ENCODE measurements around the gene FBXL17. TPM values are rescaled to one million over a fixed set of nuclear protein-coding genes. Genes with fewer than 3 reads are reported as not detected.

FBXL17 gene
- total RNA-seq, 1 experiment from 2014 or later, result 5.3 TPM

- no peaks in the 10 kb centered on the region for H4K20me1 ChIP-seq (ENCODE audit: control insufficient read depth, insufficient read depth, insufficient read length)
- H4K5ac ChIP-seq (ENCODE audit: insufficient read length, low read depth, low read length), result no peak overlapping the region
- no peak overlapping the region for H3K56ac ChIP-seq (ENCODE audit: insufficient read length, low read depth, low read length)
- DNase-seq, result no peak
- WGBS (ENCODE audit: extremely low coverage, insufficient read length, low lambda C conversion rate), result no CpG with 5 or more reads among the region's 1 CpG
- no peak overlapping the region for H2BK5ac ChIP-seq (ENCODE audit: insufficient read length, low read length)
- H3K4ac ChIP-seq (ENCODE audit: low read depth, low read length), result no peak overlapping the region
- no peak overlapping the region for H2BK12ac ChIP-seq (ENCODE audit: insufficient read length, low read depth, low read length)
- H3K9ac ChIP-seq (ENCODE audit: extremely low read depth, insufficient read length, low read length), result no peak overlapping the region
- H3K9me3 Mint-ChIP-seq, result no peaks in the 10 kb centered on the region
- H3K23ac ChIP-seq (ENCODE audit: insufficient read length, low read depth, low read length), result no peak overlapping the region
- no peak overlapping the region for H3K27ac ChIP-seq (ENCODE audit: insufficient read length, low read depth, low read length)
- H2AK5ac ChIP-seq (ENCODE audit: insufficient read length, low read length), result no peak overlapping the region
- peaks cover 51 to 61% of the 10 kb centered on the region in 2 experiments for H3K4me1 Mint-ChIP-seq
- no peak overlapping the region for H2AFZ ChIP-seq (ENCODE audit: low read length)
- no peak overlapping the region for H3K14ac ChIP-seq (ENCODE audit: insufficient read depth, low read length)
- H3K79me1 ChIP-seq (ENCODE audit: insufficient read depth, low read depth, low read length, poor library complexity, severe bottlenecking), result no peaks in the 10 kb centered on the region
- H3K23me2 ChIP-seq (ENCODE audit: insufficient read length, low read depth, low read length, poor library complexity, severe bottlenecking), result no peaks in the 10 kb centered on the region
- H3K27me3 Mint-ChIP-seq (ENCODE audit: low read depth), result no peaks in the 10 kb centered on the region
- no peaks in the 10 kb centered on the region for H3K79me2 ChIP-seq (ENCODE audit: insufficient read depth, low read length)
- H3K9me3 ChIP-seq (ENCODE audit: control insufficient read depth, low read depth, low read length), result no peaks in the 10 kb centered on the region
- H3K27ac Mint-ChIP-seq, result peak overlapping the region; percentile 9 to 67 (median 16); a peak in 5 of 7 replicates
- no peak overlapping the region for H4K91ac ChIP-seq (ENCODE audit: insufficient read length, low read depth, low read length)
- no peak overlapping the region for H2BK20ac ChIP-seq (ENCODE audit: low read depth, low read length, poor library complexity, severe bottlenecking)
- H3K27me3 ChIP-seq (ENCODE audit: insufficient read depth, low read length), result no peaks in the 10 kb centered on the region
- H3T11ph ChIP-seq (ENCODE audit: low read length), result no peak overlapping the region
- TF ChIP-seq CTCF (conservative IDR thresholded peaks at IDR 0.05), result no peak
- peaks cover 2% of the 10 kb centered on the region; the same call in 1 of the 2 replicates for H3K4me1 ChIP-seq (ENCODE audit: insufficient read depth, low read length)
- H3K4me3 Mint-ChIP-seq, result no peak overlapping the region
- H2BK15ac ChIP-seq (ENCODE audit: low read depth, low read length), result no peak overlapping the region
- no peak overlapping the region for H2BK120ac ChIP-seq (ENCODE audit: low read depth, low read length, poor library complexity, severe bottlenecking)
- H3K36me3 Mint-ChIP-seq (ENCODE audit: insufficient read depth in 1 of 3, low read depth in 3 of 3), result no peaks in the 10 kb centered on the region
- H3K4me2 ChIP-seq (ENCODE audit: insufficient read depth, insufficient read length, low read length), result no peak overlapping the region
- H4K8ac ChIP-seq (replicated peaks; ENCODE audit: insufficient read length, low read depth, low read length), result no peak overlapping the region
- H3K18ac ChIP-seq (ENCODE audit: insufficient read length, low read depth, low read length), result no peak overlapping the region
Measured at GRCh38 chr5:107936515-107936914, 445.4 kb downstream of the FBXL17 start.
